H1 (cell line): ENCODE data around the gene LPP. TPM values are rescaled to one million over a fixed set of nuclear protein-coding genes. Genes with fewer than 3 reads are reported as not detected.

Source experiments
- CTCF ChIA-PET: fragments of 300-600 bp; sonication (Branson Sonifier 250); formaldehyde crosslinking; loops from one replicate; lab custom pipeline; 2021; ENCODE audit not compliant: partially characterized antibody; lab: Charles Lee
- POLR2A ChIA-PET: fragments of 300-600 bp; sonication (Branson Sonifier 250); formaldehyde crosslinking; loops from one replicate; lab custom pipeline; 2021; ENCODE audit warnings: inconsistent platforms; ENCODE audit not compliant: partially characterized antibody; lab: Charles Lee
- DNase-seq, 2 experiments: peaks; one replicate each; pipeline versions ENCODE4 v3.0.0 to v3.0.0-alpha.2; 2010 to 2022; ENCODE audit warnings: low spot score in 2 of 2, low read depth in 1 of 2, mixed read lengths in 1 of 2
- FAIRE-seq: peaks from 2 replicates; lab custom pipeline; 2011; peaks lifted over from hg19 to GRCh38; lab: Jason Lieb, UNC
- H2AFZ ChIP-seq: 2 replicates; pipeline ENCODE4 v1.8.1; 2012; ENCODE audit warnings: low read length, inconsistent platforms
- H2AK5ac ChIP-seq: 2 replicates; pipeline ENCODE4 v1.6.1; 2013; ENCODE audit warnings: low read depth, low read length
- H2BK120ac ChIP-seq: replicated peaks from 2 replicates; pipeline ENCODE3; 2013; ENCODE audit warnings: low read depth, low read length, inconsistent platforms
- H2BK12ac ChIP-seq: 2 replicates; pipeline ENCODE4 v1.6.1; 2013; ENCODE audit warnings: low read depth, low read length
- H2BK15ac ChIP-seq: 2 replicates; pipeline ENCODE4 v1.6.1; 2013; ENCODE audit warnings: low read length
- H2BK20ac ChIP-seq: 2 replicates; pipeline ENCODE4 v1.6.1; 2013; ENCODE audit warnings: low read length
- H2BK5ac ChIP-seq: 2 replicates; pipeline ENCODE4 v1.6.1; 2013; ENCODE audit warnings: low read depth, low read length
- H3K14ac ChIP-seq: 2 replicates; pipeline ENCODE4 v1.6.1; 2013; ENCODE audit warnings: inconsistent platforms; ENCODE audit not compliant: insufficient read length
- H3K18ac ChIP-seq: 2 replicates; pipeline ENCODE4 v1.6.1; 2013; ENCODE audit warnings: low read length; ENCODE audit errors: extremely low read depth
- H3K23ac ChIP-seq: 2 replicates; pipeline ENCODE4 v1.6.1; 2013; ENCODE audit warnings: inconsistent platforms; ENCODE audit not compliant: insufficient read length
- H3K23me2 ChIP-seq: 2 replicates; pipeline ENCODE4 v1.6.1; 2013; ENCODE audit warnings: low read depth, low read length
- H3K27ac ChIP-seq: 2 replicates; pipeline ENCODE4 v1.6.1; 2011; ENCODE audit warnings: low read depth, low read length, inconsistent platforms
- H3K27me3 ChIP-seq, 4 experiments: replicated peaks in 1 of 4; 1 replicate in 1 of 4; 2 replicates in 3 of 4; pipeline versions ENCODE4 v1.6.1 to v1.8.1; 2011 to 2013; ENCODE audit warnings: low read length in 3 of 4, mild to moderate bottlenecking in 3 of 4, inconsistent platforms in 2 of 4, mixed read lengths in 2 of 4, moderate library complexity in 1 of 4; ENCODE audit not compliant: control insufficient read depth in 3 of 4, insufficient read depth in 3 of 4; ENCODE audit errors: extremely low read depth in 1 of 4
- H3K36me3 ChIP-seq, 4 experiments: 2 replicates each; pipeline versions ENCODE4 v1.6.1 to v1.8.1; 2011 to 2013; ENCODE audit warnings: mild to moderate bottlenecking in 4 of 4, low read length in 3 of 4, moderate library complexity in 2 of 4, control low read depth in 1 of 4, inconsistent platforms in 1 of 4; ENCODE audit not compliant: insufficient read depth in 4 of 4, control insufficient read depth in 2 of 4
- H3K4ac ChIP-seq: replicated peaks from 2 replicates; pipeline ENCODE3; 2013; ENCODE audit warnings: low read length, low read depth, mixed read lengths, inconsistent platforms; ENCODE audit not compliant: insufficient read length
- H3K4me1 ChIP-seq, 4 experiments: replicated peaks in 1 of 4; 1 replicate in 1 of 4; 2 replicates in 3 of 4; pipeline versions ENCODE4 v1.6.1 to v1.8.1; 2011 to 2013; ENCODE audit warnings: low read length in 3 of 4, inconsistent platforms in 2 of 4, mixed read lengths in 1 of 4; ENCODE audit not compliant: insufficient read depth in 4 of 4, control insufficient read depth in 3 of 4
- H3K4me2 ChIP-seq, 2 experiments: 2 replicates each; pipeline versions ENCODE4 v1.6.1 to v1.8.1; 2011 to 2013; ENCODE audit warnings: low read depth in 2 of 2, low read length in 2 of 2, control low read depth in 1 of 2, inconsistent platforms in 1 of 2, mild to moderate bottlenecking in 1 of 2; ENCODE audit not compliant: insufficient read depth in 1 of 2
- H3K4me3 ChIP-seq, 4 experiments: fragments of 200-600, 300-600 bp in 1 of 4; sonication (generic), shearing (Covaris generic), sonication (Bioruptor Twin) in 1 of 4; 2 replicates each; pipeline versions ENCODE4 v1.5.1 to v1.8.1; 2011 to 2016; ENCODE audit warnings: low read length in 4 of 4, low read depth in 3 of 4, control low read depth in 2 of 4, inconsistent platforms in 2 of 4, mild to moderate bottlenecking in 2 of 4, mixed read lengths in 1 of 4, moderate library complexity in 1 of 4; ENCODE audit not compliant: insufficient read depth in 2 of 4; ENCODE audit errors: extremely low read depth in 1 of 4
- H3K56ac ChIP-seq: replicated peaks from 2 replicates; pipeline ENCODE3; 2013; ENCODE audit warnings: low read depth, mild to moderate bottlenecking, mixed read lengths, low read length, inconsistent platforms; ENCODE audit not compliant: insufficient read length
- H3K79me1 ChIP-seq: 2 replicates; pipeline ENCODE4 v1.6.1; 2013; ENCODE audit warnings: low read depth, low read length, control low read depth
- H3K79me2 ChIP-seq, 2 experiments: 2 replicates each; pipeline versions ENCODE4 v1.6.1 to v1.8.1; 2012 to 2013; ENCODE audit warnings: low read length in 2 of 2, mild to moderate bottlenecking in 2 of 2, inconsistent platforms in 1 of 2; ENCODE audit not compliant: insufficient read depth in 2 of 2, control insufficient read depth in 1 of 2
- H3K9ac ChIP-seq, 4 experiments: replicated peaks in 1 of 4; 1 replicate in 1 of 4; 2 replicates in 3 of 4; pipeline versions ENCODE4 v1.6.1 to v1.8.1; 2011 to 2013; ENCODE audit warnings: low read depth in 3 of 4, low read length in 3 of 4, control low read depth in 2 of 4, mild to moderate bottlenecking in 2 of 4, moderate library complexity in 2 of 4, inconsistent platforms in 1 of 4; ENCODE audit errors: extremely low read depth in 1 of 4
- H3K9me3 ChIP-seq, 2 experiments: 2 replicates each; pipeline versions ENCODE4 v1.6.1 to v1.8.1; 2012 to 2013; ENCODE audit warnings: mild to moderate bottlenecking in 2 of 2, moderate library complexity in 2 of 2, control low read depth in 1 of 2, inconsistent platforms in 1 of 2, low read depth in 1 of 2, low read length in 1 of 2, mixed read lengths in 1 of 2; ENCODE audit not compliant: insufficient read depth in 2 of 2
- H4K20me1 ChIP-seq, 2 experiments: replicated peaks in 1 of 2; 2 replicates each; pipeline versions ENCODE3 to v1.8.1; 2011 to 2013; ENCODE audit warnings: inconsistent platforms in 2 of 2, low read length in 2 of 2, mild to moderate bottlenecking in 1 of 2; ENCODE audit not compliant: insufficient read depth in 2 of 2, control insufficient read depth in 1 of 2
- H4K5ac ChIP-seq: 2 replicates; pipeline ENCODE4 v1.6.1; 2013; ENCODE audit warnings: low read length, low read depth, mixed read lengths, inconsistent platforms; ENCODE audit not compliant: insufficient read length
- H4K8ac ChIP-seq: 2 replicates; pipeline ENCODE4 v1.8.0; 2013; ENCODE audit warnings: mild to moderate bottlenecking, moderate library complexity, low read length, inconsistent platforms; ENCODE audit not compliant: insufficient read depth; ENCODE audit errors: extremely low read depth
- H4K91ac ChIP-seq: replicated peaks from 2 replicates; pipeline ENCODE3; 2013; ENCODE audit warnings: low read length, mixed read lengths, inconsistent platforms; ENCODE audit not compliant: insufficient read length
- ATF3 ChIP-seq: IDR thresholded peaks from 2 replicates; pipeline ENCODE4 v1.6.1; 2011; ENCODE audit warnings: low read depth, mild to moderate bottlenecking, low read length; ENCODE audit not compliant: insufficient read depth
- CBX8 ChIP-seq: fragments of 300-800, 300-1000 bp; sonication (generic); IDR thresholded peaks from 2 replicates; pipeline ENCODE4 v1.7.1; 2016; ENCODE audit warnings: low read depth, low read length, borderline replicate concordance
- EP300 ChIP-seq, 2 experiments: IDR thresholded peaks; 1 replicate in 1 of 2; 2 replicates in 1 of 2; pipeline ENCODE4 v1.6.1; 2011 to 2012; ENCODE audit warnings: low read depth in 2 of 2, low read length in 2 of 2, mild to moderate bottlenecking in 2 of 2, borderline replicate concordance in 1 of 2, inconsistent platforms in 1 of 2, moderate library complexity in 1 of 2
- MAX ChIP-seq: IDR thresholded peaks from 2 replicates; pipeline ENCODE4 v1.6.1; 2012; ENCODE audit warnings: inconsistent platforms
- PHF8 ChIP-seq: fragments of 200-600 bp; sonication (generic); conservative IDR thresholded peaks from 2 replicates; pipeline ENCODE4 v1.7.1; 2012; ENCODE audit warnings: low read depth, mild to moderate bottlenecking, inconsistent platforms, low read length, moderate library complexity
- SRF ChIP-seq: IDR thresholded peaks from 2 replicates; pipeline ENCODE4 v1.6.1; 2011; ENCODE audit warnings: mild to moderate bottlenecking, low read depth, low read length, moderate library complexity
- USF2 ChIP-seq: IDR thresholded peaks from 2 replicates; pipeline ENCODE4 v1.6.1; 2011; ENCODE audit warnings: low read length, improper control_type of control experiment
- WGBS, 2 experiments: shearing (Covaris generic) in 1 of 2; methylation state at CpG; one replicate each; pipeline versions ENCODE4 v1.1.6 to v1.1.7; 2013 to 2015; ENCODE audit warnings: low lambda C conversion rate in 2 of 2, mixed read lengths in 2 of 2, inconsistent platforms in 1 of 2, low coverage in 1 of 2, missing lambda C conversion rate in 1 of 2; ENCODE audit not compliant: insufficient replicate concordance in 2 of 2, insufficient coverage in 1 of 2, insufficient read length in 1 of 2; ENCODE audit errors: extremely low coverage in 1 of 2, missing lambda C conversion rate in 1 of 2; 5-methylcytosine and 5-hydroxymethylcytosine counted together
- polyA plus RNA-seq, 7 experiments: library from polyadenylated mRNA; depleted of rRNA in 3 of 7; stranded (reverse) in 5 of 7; unstranded in 2 of 7; fragments of >200 nt in 5 of 7; fragments of 200-250 nt in 2 of 7; gene quantifications; 1 replicate in 5 of 7; 2 replicates in 1 of 7; 4 replicates in 1 of 7; pipeline versions ENCODE4 v1.2.1 to v1.2.3, GENCODE V29; 2011 to 2013; ENCODE audit warnings: missing spikeins in 2 of 7, mixed read lengths in 2 of 7
- total RNA-seq: library from RNA; stranded (reverse); fragmentation: NEBNext Ultra II Directional; extraction: Animal tissue kit (Norgen Biotek cat#: 25700); gene quantifications from 2 replicates; pipeline ENCODE4 v1.2.1, GENCODE V29; 2021

The LPP gene
- total and polyA plus RNA-seq, 2 of the 8 experiments (the other 6 are each of a cell fraction or from before 2014, with no cell fraction given): 10.0 to 53.3 TPM

DNA sequence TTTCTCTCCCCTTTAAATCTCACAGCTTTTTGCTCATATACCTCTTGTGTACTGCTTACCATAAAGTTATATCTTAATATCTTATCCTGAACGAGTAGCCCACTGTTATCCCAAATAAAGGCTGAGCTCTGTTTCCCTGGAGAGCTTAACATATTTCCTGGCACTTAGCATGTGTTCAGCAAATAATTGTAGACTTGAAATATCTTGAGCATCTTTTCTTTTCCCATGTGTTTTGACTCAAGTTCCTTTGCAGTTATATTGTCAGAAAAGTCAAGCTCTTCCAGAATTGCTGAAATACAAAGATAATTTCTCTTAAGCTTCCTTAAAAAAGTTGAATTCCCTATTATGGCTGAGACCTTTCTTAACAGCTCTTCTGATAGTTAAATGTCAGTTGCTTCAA, 150.5 kb downstream of the LPP start:
- H2AK5ac ChIP-seq: no peak overlapping the region
- H3K4me3 ChIP-seq: no peak overlapping the region
- H3K27ac ChIP-seq: no peak overlapping the region
- H2BK15ac ChIP-seq: no peak overlapping the region
- no peak overlapping the region for H3K56ac ChIP-seq
- no peaks in the 10 kb centered on the region for H3K23me2 ChIP-seq
- H3K79me1 ChIP-seq: no peaks in the 10 kb centered on the region
- DNase-seq: no peak
- no peak overlapping the region for H2BK12ac ChIP-seq
- H4K8ac ChIP-seq: no peak overlapping the region
- no peak overlapping the region for H3K14ac ChIP-seq
- CTCF ChIA-PET: interaction anchor here (0.8 to 1.7 kb wide), 5 partner anchors 10 to 564 kb away, joined by 3 to 5 read pairs (median 3); no protein-coding TSS in a partner anchor
- H2BK120ac ChIP-seq: no peak overlapping the region
- POLR2A ChIA-PET: no interaction called here
- no peak for FAIRE-seq
- H2BK20ac ChIP-seq: no peak overlapping the region
- H3K79me2 ChIP-seq: no peaks in the 10 kb centered on the region
- no peak overlapping the region for H3K4me2 ChIP-seq
- H3K9ac ChIP-seq: no peak overlapping the region
- no peak overlapping the region for H4K91ac ChIP-seq
- H3K27me3 ChIP-seq: no peaks in the 10 kb centered on the region
- H2AFZ ChIP-seq: no peak overlapping the region
- H4K5ac ChIP-seq: no peak overlapping the region
- H3K4ac ChIP-seq: no peak overlapping the region
- H4K20me1 ChIP-seq: no peaks in the 10 kb centered on the region
- WGBS, 2 experiments: 85% methylated on average over 1 of the region's 1 CpG; no CpG with 5 or more reads in 1 of the 2 experiments
- no peak overlapping the region for H3K23ac ChIP-seq
- no peaks in the 10 kb centered on the region for H3K36me3 ChIP-seq
- H3K4me1 ChIP-seq: peaks cover 0 to 22% (median 11%) of the 10 kb centered on the region in 4 experiments; a peak in 5 of 7 replicates
- TF ChIP-seq MAX (no peak), SRF (no peak), USF2 (no peak), PHF8 (no peak), ATF3 (no peak), CBX8 (no peak), EP300 (IDR thresholded peaks at IDR 0.05; ENCODE audit: borderline replicate concordance in 1 of 2, low read depth in 2 of 2, low read length in 2 of 2) (no peak)
- no peak overlapping the region for H3K18ac ChIP-seq
- no peak overlapping the region for H2BK5ac ChIP-seq
- no peaks in the 10 kb centered on the region for H3K9me3 ChIP-seq
